DOHH2 (cell line): Measurements from ENCODE around the gene EGR1.
A peak's percentile ranks its signal among the peaks of the same experiment; 100 is the strongest.

Experiments
- H3F3A ChIP-seq: fragments of 200-600 bp; sonication (generic), shearing (Covaris generic); 2 replicates; pipeline ENCODE4 v1.6.0; 2016; ENCODE audit warnings: antibody characterized with exemption, mild to moderate bottlenecking; ENCODE audit not compliant: control insufficient read depth, insufficient read depth
- H3K27ac ChIP-seq: fragments of 200-600 bp; sonication (generic); 2 replicates; pipeline ENCODE4 v1.5.1; 2014; ENCODE audit warnings: low read depth, mild to moderate bottlenecking, low read length, moderate library complexity
- H3K27me3 ChIP-seq: fragments of 200-600 bp; sonication (generic); 2 replicates; pipeline ENCODE4 v1.6.1; 2014; ENCODE audit warnings: mild to moderate bottlenecking, low read length, mixed read lengths; ENCODE audit not compliant: control insufficient read depth
- H3K36me3 ChIP-seq: fragments of 200-600 bp; sonication (generic); 2 replicates; pipeline ENCODE4 v1.6.1; 2014; ENCODE audit warnings: mild to moderate bottlenecking, low read length, moderate library complexity, mixed read lengths; ENCODE audit not compliant: control insufficient read depth
- H3K4me1 ChIP-seq: fragments of 200-600 bp; sonication (generic); 2 replicates; pipeline ENCODE4 v1.6.1; 2014; ENCODE audit warnings: mild to moderate bottlenecking, low read length, mixed read lengths; ENCODE audit not compliant: control insufficient read depth
- H3K4me2 ChIP-seq: fragments of 200-600 bp; sonication (generic); 2 replicates; pipeline ENCODE4 v1.6.0; 2014; ENCODE audit warnings: mild to moderate bottlenecking, low read length, moderate library complexity
- H3K4me3 ChIP-seq: fragments of 200-600 bp; sonication (generic); 2 replicates; pipeline ENCODE4 v1.5.1; 2014; ENCODE audit warnings: mild to moderate bottlenecking, low read length, mixed read lengths
- H3K79me2 ChIP-seq: fragments of 200-600 bp; sonication (generic); 2 replicates; pipeline ENCODE4 v1.6.1; 2014; ENCODE audit warnings: mild to moderate bottlenecking, low read length, mixed read lengths; ENCODE audit not compliant: control insufficient read depth
- H3K9me2 ChIP-seq: fragments of 200-600 bp; sonication (generic); replicated peaks from 2 replicates; pipeline ENCODE4 v1.6.1; 2014; ENCODE audit warnings: mild to moderate bottlenecking, low read length, mixed read lengths; ENCODE audit not compliant: control insufficient read depth
- H3K9me3 ChIP-seq: fragments of 200-600 bp; sonication (generic); 2 replicates; pipeline ENCODE4 v1.6.1; 2014; ENCODE audit warnings: antibody characterized with exemption, low read length, mixed read lengths; ENCODE audit not compliant: control insufficient read depth, insufficient read depth
- H4K20me1 ChIP-seq: fragments of 200-600 bp; sonication (generic); 2 replicates; pipeline ENCODE4 v1.6.0; 2014; ENCODE audit warnings: low read depth, mild to moderate bottlenecking, antibody characterized with exemption, low read length, moderate library complexity; ENCODE audit not compliant: control insufficient read depth, insufficient read depth
- CTCF ChIP-seq: fragments of 200-600 bp; sonication (generic); IDR thresholded peaks from one replicate; pipeline ENCODE4 v1.5.1; 2014; ENCODE audit warnings: antibody characterized with exemption, mild to moderate bottlenecking, low read depth, low read length; ENCODE audit not compliant: poor library complexity, severe bottlenecking
- EZH2phosphoT487 ChIP-seq: fragments of 200-600 bp; sonication (generic); IDR thresholded peaks from 2 replicates; pipeline ENCODE4 v1.6.1; 2017; ENCODE audit warnings: borderline replicate concordance, mild to moderate bottlenecking, antibody characterized with exemption, low read length, moderate library complexity, mixed read lengths

The EGR1 gene

GRCh38 chr5:138435943-138436342 is 29.3 kb upstream of the EGR1 start:
- no peaks in the 10 kb centered on the region for H3K9me3 ChIP-seq
- H3K9me2 ChIP-seq: no peaks in the 10 kb centered on the region
- H3K79me2 ChIP-seq: no peaks in the 10 kb centered on the region
- peaks cover 19% of the 10 kb centered on the region for H3F3A ChIP-seq
- H3K27me3 ChIP-seq: 0 out of 2 replicates have a peak, but pooled peaks cover 5% of the 10 kb centered on the region
- H3K36me3 ChIP-seq: peaks cover 41% of the 10 kb centered on the region
- H3K27ac ChIP-seq: no peak overlapping the region
- peaks cover 10% of the 10 kb centered on the region; the same call in 1 of the 2 replicates for H4K20me1 ChIP-seq
- H3K4me1 ChIP-seq: peaks cover 12% of the 10 kb centered on the region
- no peak overlapping the region for H3K4me2 ChIP-seq
- TF ChIP-seq CTCF (no peak), EZH2phosphoT487 (no peak)
- H3K4me3 ChIP-seq: no peak overlapping the region

GRCh38 chr5:138438003-138438723 is 27.1 kb upstream of the EGR1 start:
- peaks cover 19% of the 10 kb centered on the region for H3F3A ChIP-seq
- peaks cover 27% of the 10 kb centered on the region for H3K36me3 ChIP-seq
- H3K27ac ChIP-seq: no peak overlapping the region
- TF ChIP-seq CTCF (no peak), EZH2phosphoT487 (no peak)
- H3K9me2 ChIP-seq: no peaks in the 10 kb centered on the region
- H4K20me1 ChIP-seq: peaks cover 10% of the 10 kb centered on the region; the same call in 1 of the 2 replicates
- peaks cover 12% of the 10 kb centered on the region for H3K4me1 ChIP-seq
- no peaks in the 10 kb centered on the region for H3K9me3 ChIP-seq
- H3K4me3 ChIP-seq: peak overlapping the region; percentile 73
- H3K79me2 ChIP-seq: no peaks in the 10 kb centered on the region
- H3K4me2 ChIP-seq: peak overlapping the region; percentile 90
- H3K27me3 ChIP-seq: 0 out of 2 replicates have a peak, but pooled peaks cover 5% of the 10 kb centered on the region

- Histone ChIP-seq H3K27ac (no peak within 1 kb of the TSS), H3K4me2 (peak within 1 kb of the TSS; percentile 90), H3K36me3 (peaks cover 21% of the 10 kb centered on the region), H3K27me3 (0 out of 2 replicates have a peak, but pooled peaks cover 5% of the 10 kb centered on the region), H3K4me1 (peaks cover 12% of the 10 kb centered on the region), H4K20me1 (peaks cover 10% of the 10 kb centered on the region; the same call in 1 of the 2 replicates), H3K4me3 (peak within 1 kb of the TSS; percentile 73), H3F3A (peaks cover 19% of the 10 kb centered on the region), H3K79me2 (no peaks in the 10 kb centered on the region), H3K9me3 (no peaks in the 10 kb centered on the region), H3K9me2 (no peaks in the 10 kb centered on the region)
- no peak for TF ChIP-seq EZH2phosphoT487
- no peak for TF ChIP-seq CTCF
Measured at GRCh38 chr5:138438724-138439476, 26.4 kb upstream of the EGR1 start, which contains the start of gene REEP2. REEP2 (plus strand) TSS chr5:138439057; CDS start chr5:138439209, 152 bp downstream.
